CD14-positive monocyte (primary cell): Measurements from ENCODE around the gene SLCO3A1. TPM values are rescaled to one million over a fixed set of nuclear protein-coding genes. Genes with fewer than 3 reads are reported as not detected.

Source experiments
- DNase-seq, 3 donors: peaks; one replicate each; pipeline ENCODE4 v3.0.0-alpha.2; 2011 to 2022
- H2AFZ ChIP-seq: 2 replicates; pipeline ENCODE4 v1.6.0; 2012; ENCODE audit warnings: mild to moderate bottlenecking, low read depth, low read length, inconsistent platforms; ENCODE audit not compliant: insufficient read depth, poor library complexity, severe bottlenecking
- H3K27ac ChIP-seq, 2 donors: 1 replicate in 1 of 2; 2 replicates in 1 of 2; pipeline ENCODE4 v1.5.1; 2012 to 2013; ENCODE audit warnings: low read length in 2 of 2, control low read depth in 1 of 2, inconsistent platforms in 1 of 2, low read depth in 1 of 2, mild to moderate bottlenecking in 1 of 2
- H3K27me3 ChIP-seq, 2 donors: one replicate each; pipeline versions ENCODE4 v1.6.0 to v1.6.1; 2011 to 2013; ENCODE audit warnings: low read length in 2 of 2; ENCODE audit not compliant: control insufficient read depth in 2 of 2, insufficient read depth in 2 of 2
- H3K36me3 ChIP-seq, 2 donors: replicated peaks in 1 of 2; 1 replicate in 1 of 2; 2 replicates in 1 of 2; pipeline versions ENCODE4 v1.5.1 to v1.6.1; 2012 to 2013; ENCODE audit warnings: low read length in 2 of 2, control low read depth in 1 of 2, inconsistent platforms in 1 of 2, mild to moderate bottlenecking in 1 of 2; ENCODE audit not compliant: insufficient read depth in 2 of 2, control insufficient read depth in 1 of 2
- H3K4me1 ChIP-seq, 2 donors: 1 replicate in 1 of 2; 2 replicates in 1 of 2; pipeline versions ENCODE4 v1.5.1 to v1.6.1; 2012 to 2013; ENCODE audit warnings: low read length in 2 of 2, control low read depth in 1 of 2, inconsistent platforms in 1 of 2, mild to moderate bottlenecking in 1 of 2, moderate library complexity in 1 of 2; ENCODE audit not compliant: insufficient read depth in 2 of 2, control insufficient read depth in 1 of 2
- H3K4me2 ChIP-seq: replicated peaks from 2 replicates; pipeline ENCODE3; 2012; ENCODE audit warnings: low read length, moderate library complexity, mild to moderate bottlenecking; ENCODE audit not compliant: poor library complexity, severe bottlenecking; ENCODE audit errors: extremely low read depth
- H3K4me3 ChIP-seq, 3 experiments: fragments of 200-600 bp in 1 of 3; sonication (generic) in 1 of 3; replicated peaks in 1 of 3; 1 replicate in 2 of 3; 2 replicates in 1 of 3; pipeline ENCODE4 v1.5.1; 2011 to 2013; ENCODE audit warnings: low read length in 3 of 3, mild to moderate bottlenecking in 3 of 3, control low read depth in 2 of 3, low read depth in 2 of 3, inconsistent platforms in 1 of 3, moderate library complexity in 1 of 3
- H3K79me2 ChIP-seq: 2 replicates; pipeline ENCODE4 v1.6.0; 2012; ENCODE audit warnings: mild to moderate bottlenecking, control low read depth, inconsistent platforms, low read length, moderate library complexity; ENCODE audit not compliant: insufficient read depth
- H3K9ac ChIP-seq: 2 replicates; pipeline ENCODE4 v1.6.0; 2017; ENCODE audit warnings: low read length, mild to moderate bottlenecking; ENCODE audit not compliant: insufficient read depth, poor library complexity, severe bottlenecking
- H3K9me3 ChIP-seq, 2 donors: replicated peaks in 1 of 2; 1 replicate in 1 of 2; 2 replicates in 1 of 2; pipeline versions ENCODE4 v1.5.1 to v1.6.1; 2012 to 2013; ENCODE audit warnings: low read length in 2 of 2, control low read depth in 1 of 2; ENCODE audit not compliant: control insufficient read depth in 1 of 2, insufficient read depth in 1 of 2
- H4K20me1 ChIP-seq: 2 replicates; pipeline ENCODE4 v1.6.0; 2012; ENCODE audit warnings: mild to moderate bottlenecking, low read length, control low read depth, moderate library complexity; ENCODE audit not compliant: insufficient read depth
- H3K27ac Mint-ChIP-seq, 7 donors: one replicate each; pipeline ENCODE4 v1.8.0; 2020; ENCODE audit warnings: mild to moderate bottlenecking in 7 of 7, mixed read lengths in 7 of 7, moderate library complexity in 6 of 7, inconsistent platforms in 2 of 7
- H3K27me3 Mint-ChIP-seq, 3 donors: one replicate each; pipeline ENCODE4 v1.8.0; 2021 to 2022; ENCODE audit warnings: low read depth in 3 of 3, mild to moderate bottlenecking in 3 of 3, mixed read lengths in 3 of 3, moderate library complexity in 3 of 3, inconsistent platforms in 1 of 3
- H3K36me3 Mint-ChIP-seq, 2 donors: one replicate each; pipeline ENCODE4 v1.8.0; 2020; ENCODE audit warnings: mixed read lengths in 2 of 2, inconsistent platforms in 1 of 2, mild to moderate bottlenecking in 1 of 2
- H3K4me1 Mint-ChIP-seq: one replicate; pipeline ENCODE4 v1.8.0; 2020; ENCODE audit warnings: mild to moderate bottlenecking, mixed read lengths
- H3K4me3 Mint-ChIP-seq, 2 donors: one replicate each; pipeline ENCODE4 v1.8.0; 2020; ENCODE audit warnings: mild to moderate bottlenecking in 2 of 2, mixed read lengths in 2 of 2, moderate library complexity in 1 of 2
- H3K9me3 Mint-ChIP-seq, 7 donors: one replicate each; pipeline ENCODE4 v1.8.0; 2020 to 2022; ENCODE audit warnings: mixed read lengths in 7 of 7, mild to moderate bottlenecking in 6 of 7, moderate library complexity in 6 of 7, inconsistent platforms in 2 of 7
- CTCF ChIP-seq: fragments of 200-600 bp; IDR thresholded peaks from one replicate; pipeline ENCODE4 v1.8.0; 2022; ENCODE audit warnings: antibody characterized with exemption, mild to moderate bottlenecking
- whole genome bisulfite sequencing: methylation state at CpG from one replicate; pipeline ENCODE4 v1.1.5; 2013; ENCODE audit warnings: missing lambda C conversion rate; ENCODE audit not compliant: insufficient coverage; 5-methylcytosine and 5-hydroxymethylcytosine counted together
- intact Hi-C, 2 donors: fragments of 100-400 bp; cut with micrococcal nuclease; formaldehyde crosslinking; loops; one replicate each; pipeline versions ENCODE4 v1.15.0 to v1.15.1; 2023
- polyA plus RNA-seq, 3 donors: library from polyadenylated mRNA; depleted of rRNA in 1 of 3; unstranded in 2 of 3; stranded (reverse) in 1 of 3; fragments of 300-500 nt in 2 of 3; fragments of >200 nt in 1 of 3; fragmentation: Illumina TruSeq in 2 of 3; gene quantifications; 1 replicate in 2 of 3; 2 replicates in 1 of 3; pipeline ENCODE4 v1.2.3, GENCODE V29; 2012 to 2021

Gene SLCO3A1
- polyA plus RNA-seq, 3 donors, result 53.7 to 76.2 (median 62.8) TPM

DNA sequence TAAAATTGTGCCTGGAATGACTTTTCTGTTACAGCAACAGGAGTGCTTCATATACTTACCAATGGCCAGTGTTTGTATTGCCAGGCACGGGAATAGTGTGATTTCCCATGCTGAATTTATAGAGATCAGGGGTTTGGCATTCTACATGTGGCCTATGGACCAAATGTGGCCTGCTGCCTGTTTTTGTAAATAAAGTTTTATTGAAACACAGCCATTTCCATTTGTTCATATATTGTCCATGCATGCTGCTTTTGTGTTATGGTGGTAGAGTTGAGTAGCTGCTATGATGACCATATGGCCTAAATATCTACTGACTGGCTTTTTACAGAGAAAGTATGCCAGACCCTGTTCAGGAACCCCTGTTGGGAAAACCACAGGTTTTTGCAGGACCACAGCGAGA is 55.6 kb downstream of the SLCO3A1 start:
- H3K4me3 Mint-ChIP-seq, result no peak overlapping the region
- Histone ChIP-seq H3K79me2 (peaks cover 97% of the 10 kb centered on the region), H3K36me3 (peaks cover 4 to 15% of the 10 kb centered on the region in 2 donors), H3K27me3 (no peaks in the 10 kb centered on the region), H3K4me2 (no peak overlapping the region), H3K9me3 (no peaks in the 10 kb centered on the region), H3K9ac (no peak overlapping the region), H3K4me1 (peaks cover 14 to 19% of the 10 kb centered on the region in 2 donors), H2AFZ (no peak overlapping the region), H4K20me1 (peaks cover 100% of the 10 kb centered on the region), H3K27ac (no peak overlapping the region), H3K4me3 (no peak overlapping the region)
- 100% methylated on average over 1 of the region's 2 CpGs for WGBS
- TF ChIP-seq CTCF, result no peak
- intact Hi-C loops, result loop anchor here in 1 of 2 donors (5.0 kb wide), 1 partner anchor 43 kb away; no protein-coding TSS in a partner anchor
- peaks cover 0 to 2% (median 0%) of the 10 kb centered on the region in 7 donors for H3K9me3 Mint-ChIP-seq
- peaks cover 38% of the 10 kb centered on the region for H3K4me1 Mint-ChIP-seq
- peaks cover 0 to 2% (median 1%) of the 10 kb centered on the region in 3 donors for H3K27me3 Mint-ChIP-seq
- H3K27ac Mint-ChIP-seq, result no peak overlapping the region
- H3K36me3 Mint-ChIP-seq, result peaks cover 14 to 28% of the 10 kb centered on the region in 2 donors
- DNase-seq, result no peak

GRCh38 chr15:91909574-91909973 is 56.1 kb downstream of the SLCO3A1 start:
- no peaks in the 10 kb centered on the region for H3K9me3 ChIP-seq
- intact Hi-C loops, result loop anchor here in 1 of 2 donors (5.0 kb wide), 1 partner anchor 43 kb away; no protein-coding TSS in a partner anchor
- Mint-ChIP-seq H3K4me1 (peaks cover 36% of the 10 kb centered on the region), H3K27ac (peak overlapping the region in 3 of 7 donors; percentile 27 to 79 (median 50)), H3K9me3 (peaks cover 0 to 2% (median 0%) of the 10 kb centered on the region in 7 donors), H3K4me3 (no peak overlapping the region), H3K36me3 (peaks cover 14 to 32% of the 10 kb centered on the region in 2 donors), H3K27me3 (peaks cover 0 to 2% (median 1%) of the 10 kb centered on the region in 3 donors)
- no peak for TF ChIP-seq CTCF
- H3K9ac ChIP-seq, result no peak overlapping the region
- no peaks in the 10 kb centered on the region for H3K27me3 ChIP-seq
- peaks cover 14 to 19% of the 10 kb centered on the region in 2 donors for H3K4me1 ChIP-seq
- H3K4me2 ChIP-seq, result no peak overlapping the region
- peaks cover 4 to 20% of the 10 kb centered on the region in 2 donors for H3K36me3 ChIP-seq
- H3K27ac ChIP-seq, result no peak overlapping the region
- no peak for DNase-seq
- H3K4me3 ChIP-seq, result no peak overlapping the region
- no peak overlapping the region for H2AFZ ChIP-seq
- H4K20me1 ChIP-seq, result peaks cover 100% of the 10 kb centered on the region
- peaks cover 97% of the 10 kb centered on the region for H3K79me2 ChIP-seq
- 82% methylated on average over 7 of the region's 7 CpGs for WGBS
